Breast epithelium (tissue), 4 donors: ENCODE measurements around the gene HOXC5. TPM values are rescaled to one million over a fixed set of nuclear protein-coding genes. Genes with fewer than 3 reads are reported as not detected.

Source experiments
- DNase-seq, 2 donors: peaks; one replicate each; pipeline ENCODE4 v3.0.0-alpha.2; 2019; ENCODE audit warnings: low spot score in 2 of 2
- H3K27ac ChIP-seq, 2 donors: fragments of 200-600 bp; sonication (generic) in 1 of 2; one replicate each; pipeline ENCODE4 v1.5.1; 2016 to 2019; ENCODE audit warnings: mild to moderate bottlenecking in 1 of 2
- H3K27me3 ChIP-seq, 2 donors: fragments of 200-600 bp; sonication (generic) in 1 of 2; one replicate each; pipeline versions ENCODE4 v1.5.1 to v1.6.0; 2017 to 2019; ENCODE audit warnings: control low read depth in 1 of 2, mild to moderate bottlenecking in 1 of 2
- H3K36me3 ChIP-seq: fragments of 200-600 bp; one replicate; pipeline ENCODE4 v1.5.1; 2019
- H3K4me1 ChIP-seq, 2 donors: fragments of 200-600 bp; sonication (generic); one replicate each; pipeline ENCODE4 v1.5.1; 2016 to 2019; ENCODE audit warnings: control low read depth in 1 of 2
- H3K4me3 ChIP-seq, 3 donors: fragments of 200-600 bp; sonication (generic); 1 replicate in 2 of 3; 2 replicates in 1 of 3; pipeline ENCODE4 v1.5.1; 2016 to 2019; ENCODE audit warnings: mild to moderate bottlenecking in 3 of 3, moderate library complexity in 2 of 3
- H3K9me3 ChIP-seq, 2 donors: fragments of 200-600 bp; sonication (generic) in 1 of 2; one replicate each; pipeline ENCODE4 v1.5.1; 2016 to 2019; ENCODE audit warnings: control low read depth in 1 of 2
- CTCF ChIP-seq, 3 donors: fragments of 450-650 bp; IDR thresholded peaks; one replicate each; pipeline ENCODE4 v1.5.1; 2016 to 2017; ENCODE audit warnings: antibody characterized with exemption in 3 of 3, mild to moderate bottlenecking in 3 of 3, moderate library complexity in 3 of 3
- POLR2A ChIP-seq: fragments of 450-650 bp; IDR thresholded peaks from one replicate; pipeline ENCODE4 v1.6.1; 2016; ENCODE audit warnings: antibody characterized with exemption, mild to moderate bottlenecking, moderate library complexity
- POLR2AphosphoS5 ChIP-seq, 3 donors: sonication (generic); formaldehyde crosslinking; IDR thresholded peaks; one replicate each; pipeline ENCODE4 v1.6.1; 2017; ENCODE audit warnings: antibody characterized with exemption in 3 of 3
- intact Hi-C: fragments of 100-400 bp; cut with DNase I; formaldehyde crosslinking; loops from one replicate; pipeline ENCODE4 v1.15.1; 2023; ENCODE audit warnings: low total_unique reads
- total RNA-seq, 3 donors: library from RNA; depleted of rRNA; stranded (reverse); fragments of >200 nt; gene quantifications; one replicate each; pipeline ENCODE4 v1.1.0, GENCODE V29; 2016

HOXC5 gene
- total RNA-seq, 3 donors from 2014 or later = 0.73 to 0.98 (median 0.96) TPM

DNA sequence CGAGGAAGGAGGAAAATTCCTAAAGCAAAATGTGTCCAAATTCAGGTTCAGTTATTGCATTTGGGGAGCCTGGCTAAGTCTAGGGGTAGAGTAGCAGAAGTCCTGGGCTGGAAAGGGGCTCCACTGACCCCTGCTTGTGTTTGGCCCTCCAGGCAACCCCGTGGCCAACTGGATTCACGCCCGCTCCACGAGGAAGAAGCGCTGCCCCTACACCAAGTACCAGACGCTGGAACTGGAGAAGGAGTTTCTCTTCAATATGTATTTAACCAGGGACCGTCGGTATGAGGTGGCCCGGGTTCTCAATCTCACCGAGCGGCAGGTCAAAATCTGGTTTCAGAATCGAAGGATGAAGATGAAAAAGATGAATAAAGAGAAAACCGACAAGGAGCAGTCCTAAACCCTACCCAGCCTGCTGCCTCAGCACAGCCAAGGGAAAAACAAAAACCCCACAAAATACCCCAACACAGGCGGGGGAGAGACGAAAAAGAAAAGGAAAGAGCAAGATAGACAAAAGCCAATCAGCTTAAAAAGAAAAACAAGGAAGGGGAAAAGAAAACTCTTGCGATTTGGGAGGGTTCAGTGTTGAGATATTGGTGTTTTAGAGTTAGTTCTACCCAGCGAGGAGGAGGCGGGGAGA, 30.5 kb upstream of the HOXC5 start:
- Histone ChIP-seq H3K27me3 (peaks cover 0 to 3% of the 10 kb centered on the region in 2 donors), H3K4me1 (no peaks in the 10 kb centered on the region), H3K9me3 (no peaks in the 10 kb centered on the region), H3K36me3 (no peaks in the 10 kb centered on the region), H3K4me3 (peak overlapping the region in 1 of 3 donors; percentile 71), H3K27ac (peak overlapping the region in 1 of 2 donors; percentile 81)
- no peak for TF ChIP-seq POLR2A
- no peak for TF ChIP-seq CTCF (IDR thresholded peaks at IDR 0.05)
- TF ChIP-seq POLR2AphosphoS5 (IDR thresholded peaks at IDR 0.05) = no peak
- intact Hi-C loops = loop anchor here (10.0 kb wide), 2 partner anchors 202 to 1962 kb away; partner anchors contain the start of genes CDK2 and PMEL
- no peak for DNase-seq

- no peak for DNase-seq
- Histone ChIP-seq H3K4me3 (peak overlapping the region in 2 of 3 donors; percentile 11 to 71), H3K36me3 (no peaks in the 10 kb centered on the region), H3K27me3 (peaks cover 0 to 3% of the 10 kb centered on the region in 2 donors), H3K27ac (peak overlapping the region; percentile 7 to 81), H3K4me1 (peaks cover 0 to 1% of the 10 kb centered on the region in 2 donors), H3K9me3 (no peaks in the 10 kb centered on the region)
- intact Hi-C loops = loop anchor here (10.0 kb wide), 2 partner anchors 202 to 1962 kb away; partner anchors contain the start of genes CDK2 and PMEL
- TF ChIP-seq CTCF (IDR thresholded peaks at IDR 0.05) = no peak
- no peak for TF ChIP-seq POLR2AphosphoS5 (IDR thresholded peaks at IDR 0.05)
- TF ChIP-seq POLR2A = no peak
Measured at GRCh38 chr12:54002915-54003389, 29.9 kb upstream of the HOXC5 start.

- peak overlapping the region in 2 of 3 donors; percentile 11 to 71 for H3K4me3 ChIP-seq
- no peaks in the 10 kb centered on the region for H3K9me3 ChIP-seq
- peak overlapping the region; percentile 7 to 81 for H3K27ac ChIP-seq
- intact Hi-C loops = loop anchor here (10.0 kb wide), 2 partner anchors 201 to 1961 kb away; partner anchors contain the start of genes CDK2 and PMEL
- H3K36me3 ChIP-seq = no peaks in the 10 kb centered on the region
- peaks cover 0 to 3% of the 10 kb centered on the region in 2 donors for H3K27me3 ChIP-seq
- TF ChIP-seq POLR2AphosphoS5 (IDR thresholded peaks at IDR 0.05) (no peak), CTCF (IDR thresholded peaks at IDR 0.05) (no peak), POLR2A (no peak)
- H3K4me1 ChIP-seq = peaks cover 0 to 7% of the 10 kb centered on the region in 2 donors
- no peak for DNase-seq
Measured at GRCh38 chr12:54003625-54004024, 29.2 kb upstream of the HOXC5 start.

- peaks cover 0 to 3% of the 10 kb centered on the region in 2 donors for H3K27me3 ChIP-seq
- H3K4me3 ChIP-seq = peak overlapping the region in 2 of 3 donors; percentile 57 to 71
- H3K36me3 ChIP-seq = no peaks in the 10 kb centered on the region
- no peak for TF ChIP-seq POLR2AphosphoS5 (IDR thresholded peaks at IDR 0.05)
- TF ChIP-seq CTCF (IDR thresholded peaks at IDR 0.05) = no peak
- TF ChIP-seq POLR2A = no peak
- no peaks in the 10 kb centered on the region for H3K9me3 ChIP-seq
- peak overlapping the region; percentile 48 to 81 for H3K27ac ChIP-seq
- no peak for DNase-seq
- intact Hi-C loops = loop anchor here (10.0 kb wide), 2 partner anchors 201 to 1961 kb away; partner anchors contain the start of genes CDK2 and PMEL
- peaks cover 0 to 7% of the 10 kb centered on the region in 2 donors for H3K4me1 ChIP-seq
Measured at GRCh38 chr12:54004063-54004840, 28.6 kb upstream of the HOXC5 start.
